C1 segment of cervical spinal cord (tissue), 14 donors: ENCODE measurements around the gene SFSWAP.
A peak's percentile ranks its signal among the peaks of the same experiment; 100 is the strongest.
"Not testable (repeated sequence)": the region's sequence is repeated elsewhere in the genome, so short reads cannot be mapped to it uniquely, and the experiment has no call there.

ENCODE experiments used
- DNase-seq, 14 donors: peaks; one replicate each; lab custom pipeline; 2025; lab: John Stamatoyannopoulos, UW

The SFSWAP gene

DNA sequence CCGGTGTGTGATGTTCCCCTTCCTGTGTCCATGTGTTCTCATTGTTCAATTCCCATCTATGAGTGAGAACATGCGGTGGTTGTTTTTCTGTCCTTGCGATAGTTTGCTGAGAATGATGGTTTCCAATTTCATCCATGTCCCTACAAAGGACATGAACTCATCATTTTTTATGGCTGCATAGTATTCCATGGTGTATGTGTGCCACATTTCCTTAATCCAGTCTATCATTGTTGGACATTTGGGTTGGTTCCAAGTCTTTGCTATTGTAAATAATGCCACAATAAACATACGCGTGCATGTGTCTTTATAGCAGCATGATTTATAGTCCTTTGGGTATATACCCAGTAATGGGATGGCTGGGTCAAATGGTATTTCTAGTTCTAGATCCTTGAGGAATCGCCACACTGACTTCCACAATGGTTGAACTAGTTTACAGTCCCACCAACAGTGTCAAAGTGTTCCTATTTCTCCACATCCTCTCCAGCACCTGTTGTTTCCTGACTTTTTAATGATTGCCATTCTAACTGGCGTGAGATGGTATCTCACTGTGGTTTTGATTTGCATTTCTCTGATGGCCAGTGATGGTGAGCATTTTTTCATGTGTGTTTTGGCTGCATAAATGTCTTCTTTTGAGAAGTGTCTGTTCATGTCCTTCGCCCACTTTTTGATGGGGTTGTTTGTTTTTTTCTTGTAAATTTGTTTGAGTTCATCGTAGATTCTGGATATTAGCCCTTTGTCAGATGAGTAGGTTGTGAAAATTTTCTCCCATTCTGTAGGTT, 98.8 kb downstream of the SFSWAP start:
- DNase-seq: not testable (repeated sequence)

DNA sequence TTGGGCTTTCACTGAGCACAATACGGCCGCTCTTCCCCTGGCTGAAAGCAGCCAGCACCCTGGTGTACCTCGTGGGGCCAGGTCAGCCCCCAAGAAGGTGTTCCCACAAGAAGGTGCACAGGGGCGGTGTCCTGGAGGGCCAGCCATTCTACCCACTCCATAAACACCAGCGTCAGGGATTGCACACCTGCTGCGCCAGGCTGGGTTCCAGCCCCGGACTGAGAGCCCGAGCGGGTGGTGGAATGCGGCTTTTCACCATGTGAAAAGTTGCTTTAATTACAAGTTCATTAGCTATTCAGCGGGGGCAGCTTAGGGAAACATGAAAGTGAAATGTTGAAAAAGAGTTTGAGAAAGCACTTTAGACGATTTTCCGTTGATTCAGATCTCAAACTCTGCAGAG, 99.8 kb downstream of the SFSWAP start:
- DNase-seq: no peak

DNA sequence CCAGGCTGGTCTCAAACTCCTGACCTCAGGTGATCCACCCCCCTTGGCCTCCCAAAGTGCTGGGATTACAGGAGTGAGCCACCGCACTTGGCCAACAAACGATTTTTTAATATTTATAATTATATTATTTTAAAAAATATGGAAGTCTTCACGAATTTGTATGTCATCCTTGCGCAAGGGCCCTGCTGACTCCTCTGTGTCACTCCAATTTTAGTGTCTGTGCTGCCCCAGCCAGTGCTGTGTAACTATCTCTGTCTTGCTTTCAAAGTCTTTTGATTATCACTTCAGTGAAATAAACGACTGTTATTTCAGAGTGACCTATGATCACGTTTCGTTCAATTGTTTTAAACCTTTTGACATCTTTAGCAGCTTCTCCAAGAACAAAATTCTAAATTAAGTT, 104.2 kb downstream of the SFSWAP start:
- DNase-seq: no peak

DNA sequence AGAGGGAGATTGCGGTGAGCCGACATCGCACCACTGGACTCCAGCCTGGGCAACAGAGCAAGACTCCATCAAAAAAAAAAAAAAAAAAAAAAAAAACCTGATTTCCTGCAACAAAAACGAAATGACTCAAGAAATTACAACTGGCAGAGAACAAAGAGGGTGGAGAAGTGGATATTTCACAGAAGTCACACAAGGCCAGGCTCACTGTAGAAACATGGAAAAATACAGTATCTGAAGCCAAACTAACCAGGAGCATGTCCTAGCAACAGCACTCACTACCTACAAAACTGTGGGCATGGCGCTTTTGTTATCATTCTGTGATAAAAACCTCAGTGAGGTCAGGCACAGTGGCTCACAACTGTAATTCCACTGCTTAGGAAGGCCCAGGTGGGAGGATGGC, 105.6 kb downstream of the SFSWAP start:
- DNase-seq: no peak

DNA sequence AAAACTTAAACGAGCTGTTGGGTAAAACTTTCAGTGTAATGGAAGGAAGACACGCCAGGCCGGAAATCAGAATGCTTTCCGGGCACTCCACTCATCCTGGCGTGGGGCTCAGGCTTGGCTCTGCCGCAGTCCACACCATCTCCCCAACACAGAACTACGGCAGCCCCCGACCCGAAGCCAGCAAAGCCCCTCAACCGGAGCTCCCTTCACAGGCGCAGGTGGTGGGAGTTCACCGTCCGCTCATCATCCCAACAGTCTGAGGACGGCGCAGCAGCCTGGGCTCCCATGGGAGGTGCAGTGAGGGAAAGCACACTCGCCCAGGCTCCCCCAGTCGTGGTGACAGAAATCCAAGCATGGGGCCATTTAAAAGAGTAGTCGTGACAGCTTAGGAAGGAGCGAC, 106.4 kb downstream of the SFSWAP start:
- no peak for DNase-seq

DNA sequence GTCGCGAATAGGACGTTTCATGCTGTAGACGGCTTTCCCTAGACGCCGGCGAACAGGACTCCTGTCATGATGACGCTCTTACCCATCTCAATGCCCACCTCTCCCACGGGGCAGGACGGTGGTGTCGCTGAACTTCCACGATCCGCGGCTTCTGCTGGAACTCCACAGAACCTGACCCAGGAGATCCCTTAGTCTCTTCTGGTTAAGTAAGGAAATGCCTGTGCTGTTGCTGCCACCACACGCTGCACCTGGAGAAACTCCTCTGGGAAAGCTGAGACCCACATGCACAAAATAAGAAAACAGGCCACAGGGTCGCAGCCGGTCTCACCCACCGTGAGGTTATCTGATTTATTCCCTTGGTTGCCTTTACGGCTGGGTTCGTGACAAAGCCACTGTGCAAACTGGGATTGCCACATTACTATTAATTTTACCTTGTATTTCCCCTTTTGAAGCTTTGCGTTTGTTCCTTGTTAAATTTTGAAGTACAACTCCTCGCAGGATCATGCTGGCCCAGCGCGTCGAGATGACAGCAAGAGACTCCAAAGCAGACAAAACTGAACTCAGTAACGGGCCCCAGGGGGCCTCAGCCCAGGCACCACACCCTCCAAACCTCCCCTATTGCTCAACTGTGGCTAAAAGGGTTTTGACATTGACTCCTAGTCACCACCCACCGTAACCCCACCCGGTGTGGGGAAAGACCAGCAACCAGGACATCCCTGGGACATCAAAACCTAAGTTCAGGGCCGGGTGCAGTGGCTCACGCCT, 108.1 kb downstream of the SFSWAP start:
- no peak for DNase-seq

DNA sequence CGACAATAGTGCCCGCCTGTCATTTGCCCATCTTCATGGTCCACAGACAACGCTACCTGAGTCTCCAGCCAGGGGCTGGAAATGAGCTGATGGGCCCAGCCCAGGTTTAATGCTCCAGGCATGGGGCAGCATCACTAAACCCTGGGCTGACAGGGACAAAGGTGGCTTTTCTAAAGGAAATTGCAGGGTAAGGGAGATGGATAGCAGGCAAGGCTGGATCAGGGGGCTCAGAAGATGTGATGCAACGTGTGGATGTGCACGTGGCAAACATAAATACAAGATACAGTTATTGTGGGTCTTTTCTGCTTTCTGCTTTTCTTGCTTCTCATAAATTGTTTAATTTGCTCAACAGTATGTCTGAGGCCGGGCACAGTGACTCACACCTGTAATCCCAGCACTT, 113.6 kb downstream of the SFSWAP start:
- no peak for DNase-seq

DNA sequence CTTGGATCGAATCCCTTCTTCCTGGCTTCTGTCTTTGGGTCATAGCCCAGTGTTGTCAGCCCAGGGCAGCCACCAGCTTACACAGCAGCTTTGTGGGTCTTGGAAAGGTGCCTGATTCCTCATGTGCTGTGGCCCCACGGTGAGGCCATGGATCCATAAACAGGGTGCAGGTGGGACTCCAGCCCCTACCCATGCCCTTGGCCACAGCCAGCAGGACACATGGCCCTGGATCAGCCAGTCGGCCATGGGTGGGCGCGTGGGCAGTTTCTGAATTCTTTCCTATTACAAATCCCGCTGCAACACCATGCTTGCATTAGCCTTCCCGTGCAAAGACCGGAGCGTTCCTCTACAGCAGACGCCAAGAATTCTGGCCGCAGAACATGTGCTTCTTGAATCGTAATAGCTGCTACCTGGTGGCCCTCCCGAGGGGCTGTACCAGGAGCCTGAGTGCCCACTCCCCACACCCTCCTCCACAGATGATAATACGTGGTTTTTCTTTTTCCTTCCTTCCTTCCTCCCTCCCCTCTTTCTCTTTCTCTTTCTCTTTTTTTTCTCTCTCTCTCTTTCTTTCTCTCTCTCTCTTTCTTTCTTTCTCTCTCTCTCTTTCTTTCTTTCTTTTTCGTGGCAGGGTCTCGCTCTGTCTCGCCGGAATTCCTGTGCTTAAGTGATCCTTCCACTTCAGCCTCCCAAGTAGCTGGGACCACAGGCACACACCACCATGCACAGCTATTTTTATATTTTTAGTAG, 114.4 kb downstream of the SFSWAP start:
- DNase-seq: peak in 3 of 14 donors; percentile 12 to 27 (median 23)

DNA sequence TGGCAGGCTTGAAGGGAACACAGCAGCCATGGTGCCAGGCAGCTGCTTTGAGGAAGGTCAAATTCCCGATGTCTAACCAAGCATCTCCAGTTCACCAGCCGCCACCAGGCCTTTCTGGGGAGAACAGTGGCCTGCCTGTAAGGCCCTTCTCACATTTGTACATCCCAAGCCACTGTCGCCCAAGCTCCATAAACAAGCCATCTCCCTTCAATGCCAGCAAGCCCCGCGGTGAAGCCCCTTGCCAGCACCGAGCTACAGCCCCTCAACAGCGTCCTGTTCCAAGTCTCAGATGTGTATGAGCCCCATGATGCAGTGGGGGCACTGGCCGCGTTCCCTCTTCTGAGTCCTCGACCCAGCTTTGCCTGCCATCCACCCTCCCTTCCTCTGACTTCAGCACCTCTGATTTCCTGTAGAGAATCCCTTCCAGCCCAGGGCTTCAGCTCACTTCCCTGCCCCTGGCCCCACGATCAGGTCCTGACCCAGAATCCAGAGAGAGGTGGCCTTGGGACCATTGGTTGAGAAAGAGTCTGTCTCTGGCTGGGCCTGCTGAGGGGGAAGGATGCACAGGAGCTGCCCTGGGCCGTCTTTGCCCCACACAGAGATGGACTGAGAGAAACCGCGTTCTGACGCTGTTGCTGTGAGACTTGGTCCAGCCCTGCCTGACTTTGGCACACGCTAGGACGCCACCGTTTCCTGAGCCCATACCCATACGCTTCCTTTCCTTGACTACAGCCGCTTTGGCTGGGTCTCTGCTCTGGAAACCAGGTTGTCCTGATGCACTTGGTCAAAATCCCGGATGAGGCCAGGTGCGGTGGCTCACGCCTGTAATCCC, 115.4 kb downstream of the SFSWAP start:
- DNase-seq: no peak

DNA sequence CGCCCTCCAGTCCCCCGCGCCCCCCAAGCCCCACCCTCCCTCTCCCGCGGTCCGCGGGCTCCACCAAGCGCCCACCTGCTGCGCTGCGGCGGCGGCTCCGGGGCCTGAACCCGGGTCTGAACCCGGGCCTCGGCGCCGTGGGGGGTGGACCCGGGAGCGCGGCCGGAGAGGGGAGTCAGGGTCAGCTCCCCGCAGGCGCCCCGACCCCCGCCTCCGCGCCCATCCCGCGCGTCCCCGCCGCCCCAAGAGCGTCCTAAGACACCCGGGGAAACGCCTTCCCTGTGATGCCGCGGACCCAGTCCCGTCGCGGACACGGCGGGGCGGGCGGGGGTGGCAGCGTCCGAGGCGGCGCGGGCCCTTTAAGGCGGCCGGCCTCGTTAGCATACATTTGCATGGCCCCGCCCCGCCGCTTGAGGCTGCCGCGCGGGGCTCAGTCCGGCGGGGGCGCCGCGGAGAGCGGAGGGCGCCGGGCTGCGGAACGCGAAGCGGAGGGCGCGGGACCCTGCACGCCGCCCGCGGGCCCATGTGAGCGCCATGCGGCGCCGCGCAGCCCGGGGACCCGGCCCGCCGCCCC, 117.2 kb downstream of the SFSWAP start, which contains the start of gene MMP17:
Gene MMP17 (plus strand): TSS at position 433 of the 574 bp plus-strand sequence. CDS start 102 bp downstream, at position 535.
- DNase-seq: peak in 2 of 14 donors; percentile 13 to 31

DNA sequence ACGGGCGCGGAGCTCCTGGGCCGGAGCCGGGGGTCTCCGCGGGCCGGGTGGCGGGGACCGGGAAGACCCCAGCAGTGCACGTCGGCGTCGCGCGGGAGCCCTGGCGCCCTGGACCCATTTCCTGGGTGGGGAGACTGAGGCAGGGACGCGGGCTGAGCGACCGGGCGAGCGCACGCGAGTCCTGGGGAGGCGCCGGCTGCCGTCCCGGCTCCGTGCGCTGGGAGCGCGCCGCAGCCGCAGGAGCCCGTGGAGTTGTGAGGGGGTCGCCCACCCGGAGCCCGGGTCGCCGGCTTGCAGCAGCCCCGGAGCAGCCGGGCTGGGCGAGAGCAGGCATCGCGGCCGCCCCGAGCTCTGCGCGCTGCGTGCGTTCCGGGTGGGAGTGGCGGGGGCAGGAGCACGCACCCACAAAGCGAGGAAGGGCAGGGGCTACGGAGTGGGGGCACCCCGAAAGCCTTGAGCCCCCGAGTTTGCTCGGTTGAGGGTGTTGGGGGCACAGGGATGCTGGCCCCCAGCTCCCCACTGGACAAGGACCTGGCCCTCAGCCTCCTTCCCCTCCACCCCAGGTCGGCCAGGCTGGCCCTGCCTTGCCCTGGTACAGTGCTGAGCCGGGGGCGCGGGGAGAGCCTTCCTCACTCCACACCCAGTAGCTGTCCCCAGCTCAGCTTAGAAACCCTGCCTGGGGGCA, 117.9 kb downstream of the SFSWAP start:
- no peak for DNase-seq

DNA sequence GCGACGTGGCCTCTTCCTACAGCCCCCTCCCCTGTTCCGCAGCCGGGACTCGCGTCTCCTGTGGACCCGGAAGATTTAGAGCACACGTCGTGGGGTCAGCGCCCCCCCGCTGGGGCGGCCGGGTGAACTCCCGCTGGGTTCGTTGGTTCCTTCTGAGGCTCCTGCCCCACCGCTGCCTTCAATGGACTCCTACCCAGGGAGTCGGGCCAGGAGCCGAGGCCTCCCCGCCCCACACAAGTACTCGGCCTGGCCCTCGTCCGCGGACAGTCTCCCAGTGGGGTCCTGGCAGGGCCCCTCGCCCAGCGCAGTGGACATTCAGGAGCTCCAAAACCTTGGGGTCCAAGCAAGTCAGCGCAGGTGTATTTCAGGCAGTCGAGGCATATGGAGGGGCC, 118.5 kb downstream of the SFSWAP start:
- no peak for DNase-seq

DNA sequence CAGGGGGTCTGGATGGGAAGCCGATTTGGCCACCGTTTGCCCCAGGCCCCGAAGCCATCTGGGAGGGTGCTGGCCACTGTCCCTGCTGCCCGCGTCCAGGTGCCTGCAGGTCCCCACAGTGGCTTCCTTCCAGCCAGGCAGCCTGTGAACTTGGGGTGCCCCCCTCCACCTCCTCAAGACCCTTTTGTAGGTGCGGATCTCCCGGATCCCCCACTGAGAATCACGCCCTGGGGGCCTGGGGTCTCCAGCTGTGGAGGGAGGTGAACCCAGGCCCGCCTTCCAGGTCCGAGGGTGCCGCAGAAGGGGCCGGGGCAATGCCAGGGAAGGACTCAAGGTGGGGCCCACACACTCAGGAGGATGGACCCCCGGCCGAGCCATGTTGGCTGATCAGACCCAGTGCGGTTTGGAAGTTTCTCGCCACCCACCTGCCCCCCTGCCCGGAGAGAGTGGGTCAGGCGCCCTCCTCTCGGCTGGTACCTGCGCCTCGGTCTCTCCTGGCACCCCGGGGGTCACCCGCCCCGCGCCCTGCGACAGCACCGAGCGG, 119.0 kb downstream of the SFSWAP start:
- DNase-seq: peak in 1 of 14 donors; percentile 51

DNA sequence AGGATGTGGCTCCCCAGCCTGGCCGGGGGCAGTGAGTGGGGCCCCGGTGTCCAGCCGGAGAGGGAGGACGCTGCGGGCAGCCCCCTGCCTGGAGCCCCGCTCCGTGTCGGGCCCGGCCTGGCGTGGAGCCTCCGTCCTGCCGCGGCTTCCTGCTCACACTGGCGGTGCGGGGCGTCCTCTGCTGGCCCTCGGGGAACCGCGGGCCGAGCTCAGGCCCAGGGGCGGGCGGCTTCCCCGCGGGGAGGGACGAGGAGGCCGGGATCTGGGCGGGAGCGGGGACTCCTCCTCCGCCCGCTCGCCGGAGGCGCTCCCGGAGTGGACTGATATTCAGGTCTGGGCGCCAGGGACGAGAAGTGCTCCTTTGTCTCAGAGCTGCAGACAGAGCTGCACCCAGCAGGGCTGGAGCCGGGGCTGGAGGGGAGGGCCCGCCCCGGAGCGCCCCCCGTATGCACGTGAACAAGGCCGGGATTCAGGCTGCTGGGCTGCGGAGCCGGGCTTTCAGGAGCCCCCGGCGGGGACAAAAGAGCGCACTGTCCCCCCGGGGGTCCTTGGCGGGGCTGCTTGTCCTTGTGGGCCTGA, 119.5 kb downstream of the SFSWAP start:
- DNase-seq: peak in 13 of 14 donors; percentile 15 to 76 (median 38)

DNA sequence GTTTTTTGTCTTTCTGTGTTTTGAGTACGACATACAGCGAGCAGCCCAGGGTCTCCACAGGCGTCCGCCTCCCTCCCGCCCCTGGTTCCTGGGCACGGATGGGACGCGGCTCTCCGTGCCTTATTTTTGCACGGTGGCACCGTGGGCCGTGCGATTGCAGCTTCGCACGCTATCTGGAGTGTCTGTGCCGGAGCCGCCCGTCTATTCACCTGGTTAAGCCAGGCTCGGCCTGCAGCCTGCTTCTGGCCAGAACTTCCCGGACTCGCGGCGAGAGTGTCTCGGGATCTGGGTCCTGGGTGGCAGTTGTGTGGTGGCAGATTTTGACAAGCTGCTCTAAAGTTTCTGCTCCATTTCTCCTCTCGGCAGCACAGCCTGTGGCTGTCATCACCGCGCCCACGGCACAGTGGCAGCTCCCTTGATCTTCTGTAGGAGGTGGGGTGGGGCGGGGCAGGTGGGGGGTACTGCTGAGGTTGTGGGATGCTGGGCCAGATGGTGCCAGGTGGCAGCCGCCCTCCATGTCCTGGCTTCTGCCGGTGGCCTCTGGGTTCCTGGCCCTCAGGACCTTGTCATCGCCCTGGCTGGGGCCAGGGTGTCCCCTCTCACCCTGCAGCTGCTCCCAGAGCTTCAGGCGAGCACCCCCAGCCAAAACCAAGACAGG, 120.2 kb downstream of the SFSWAP start:
- DNase-seq: peak in 1 of 14 donors; percentile 23

DNA sequence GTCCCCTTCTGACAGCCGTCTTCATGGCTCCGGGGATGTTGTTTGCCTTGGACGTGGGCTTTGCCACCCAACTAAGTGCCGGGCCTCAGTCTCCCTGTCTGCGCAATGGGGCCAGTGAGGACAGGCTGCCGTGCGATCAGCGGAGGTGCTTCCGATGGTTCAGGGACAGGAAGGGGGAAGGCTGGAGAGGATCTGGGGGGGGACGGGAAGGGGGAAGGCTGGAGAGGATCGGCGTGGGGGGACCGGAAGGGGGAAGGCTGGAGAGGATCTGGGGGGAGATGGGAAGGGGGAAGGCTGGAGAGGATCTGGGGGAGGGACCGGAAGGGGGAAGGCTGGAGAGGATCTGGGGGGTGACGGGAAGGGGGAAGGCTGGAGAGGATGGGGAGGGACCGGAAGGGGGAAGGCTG, 120.7 kb downstream of the SFSWAP start:
- DNase-seq: no peak

DNA sequence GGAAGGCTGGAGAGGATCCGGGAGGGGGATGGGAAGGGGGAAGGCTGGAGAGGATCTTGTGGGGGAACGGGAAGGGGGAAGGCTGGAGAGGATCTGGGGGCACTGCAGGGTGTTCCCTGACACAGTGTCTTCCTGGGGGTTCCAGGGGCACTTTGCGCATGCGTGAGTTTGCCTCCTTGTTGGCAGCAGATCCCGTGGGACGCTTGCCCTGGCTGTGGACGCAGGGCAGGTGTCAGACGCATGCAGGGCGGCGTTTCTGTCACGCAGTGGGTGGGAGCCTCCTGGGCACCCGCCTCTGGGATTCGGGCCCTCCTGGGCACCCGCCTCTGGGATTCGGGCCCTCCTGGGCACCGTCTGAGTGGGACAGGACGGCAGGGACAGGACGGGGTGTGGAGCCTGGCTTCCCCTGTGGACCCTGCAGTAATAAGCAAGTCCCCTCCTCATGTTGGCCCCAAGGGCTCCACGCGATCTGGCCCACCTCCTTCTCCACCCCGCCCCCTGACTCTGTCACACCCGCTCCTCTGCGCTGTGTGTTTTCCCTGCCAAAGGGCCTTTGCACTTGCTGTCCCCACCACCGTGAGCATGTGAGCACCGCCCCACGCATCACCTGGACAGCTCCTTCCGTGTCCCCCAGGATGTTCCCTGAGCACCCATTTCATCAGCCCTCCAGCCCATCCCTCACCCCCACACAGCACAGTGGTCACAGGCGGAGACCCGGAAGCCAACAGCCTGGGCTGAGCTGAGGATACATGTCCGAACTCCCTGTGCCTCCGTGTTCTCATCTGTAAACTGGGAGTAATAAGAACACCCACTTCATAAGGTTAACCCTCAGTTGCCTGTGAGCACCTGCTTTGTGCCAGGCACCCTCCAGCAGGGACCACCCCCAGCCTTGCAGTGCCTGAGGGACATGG, 121.7 kb downstream of the SFSWAP start:
- peak in 2 of 14 donors; percentile 23 to 29 for DNase-seq
